Measurements from ENCODE around the gene GFI1. TPM values are rescaled to one million over a fixed set of nuclear protein-coding genes. Genes with fewer than 3 reads are reported as not detected.
A peak's percentile ranks its signal among the peaks of the same experiment; 100 is the strongest.

Gene GFI1
- polyA plus RNA-seq, 2 of the 4 experiments (the other 2 are of a cell fraction), result 0.08 to 0.18 TPM

DNA sequence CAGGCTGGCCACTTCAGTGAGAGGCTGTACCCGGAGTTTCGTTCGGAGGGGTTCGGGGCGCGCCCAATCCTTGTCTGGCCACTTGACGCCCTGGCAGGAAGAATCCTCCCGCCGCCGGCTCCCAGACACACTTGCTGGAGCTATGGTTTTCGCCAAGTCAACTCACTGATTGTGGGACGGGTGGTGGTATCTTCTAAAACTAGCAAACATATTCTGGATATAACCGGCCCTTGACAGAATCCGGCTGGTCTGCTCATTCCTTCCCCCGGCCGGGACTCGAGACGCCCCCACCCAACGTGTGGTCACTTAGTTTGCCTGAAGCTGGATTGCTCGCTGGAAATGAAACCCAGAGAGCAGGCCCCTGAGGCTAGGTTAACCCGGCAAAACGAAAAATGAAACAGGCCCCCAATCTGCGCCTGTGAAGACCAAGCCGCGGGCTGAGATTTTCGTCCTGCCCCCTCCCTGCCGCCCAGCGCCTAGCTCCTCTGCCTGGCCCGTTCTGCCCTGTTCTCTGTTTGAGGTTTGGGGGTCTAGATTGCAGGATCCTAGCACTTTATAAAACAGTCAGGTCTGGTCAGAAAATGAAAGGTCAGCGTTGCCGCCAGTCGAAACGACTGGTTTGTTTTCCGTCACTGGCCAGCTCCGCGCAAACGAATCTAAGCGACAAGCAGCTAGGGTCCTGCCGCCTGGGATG, 4.6 kb downstream of the GFI1 start:
- Histone ChIP-seq H3K4me1 (peaks cover 28% of the 10 kb centered on the region; the same call in 2 of the 3 replicates), H3K4me3 (peak overlapping the region; percentile 66), H3K27ac (no peak overlapping the region), H3K9me3 (no peaks in the 10 kb centered on the region), H3K4me2 (peak overlapping the region; percentile 99)
- FAIRE-seq (no peak), ATAC-seq (0 out of 6 replicates have a peak, but pooled peaks of 1 of the 2 experiments have one; percentile 3), DNase-seq (ENCODE audit: low read depth in 1 of 2, low spot score in 1 of 2) (no peak)
- POLR2A ChIA-PET, result no interaction called here
- 35% methylated on average over 23 of the region's 39 CpGs for WGBS (ENCODE audit: missing lambda C conversion rate)
- CTCF ChIA-PET, result interaction anchor here (0.6 to 1.0 kb wide), 2 partner anchors 21 to 40 kb away, joined by 3 to 4 read pairs; no protein-coding TSS in a partner anchor
- TF ChIP-seq SMC3 (IDR thresholded peaks at IDR 0.05), result no peak
- no peak for TF ChIP-seq JUNB (IDR thresholded peaks at IDR 0.05)
- TF ChIP-seq POLR2AphosphoS2 (conservative IDR thresholded peaks at IDR 0.05; ENCODE audit: low read length), result no peak
- no peak for TF ChIP-seq NR3C1 (IDR thresholded peaks at IDR 0.05)
- TF ChIP-seq EHMT2 (IDR thresholded peaks at IDR 0.05; ENCODE audit: low read depth), result no peak
- TF ChIP-seq, protein P1, sequence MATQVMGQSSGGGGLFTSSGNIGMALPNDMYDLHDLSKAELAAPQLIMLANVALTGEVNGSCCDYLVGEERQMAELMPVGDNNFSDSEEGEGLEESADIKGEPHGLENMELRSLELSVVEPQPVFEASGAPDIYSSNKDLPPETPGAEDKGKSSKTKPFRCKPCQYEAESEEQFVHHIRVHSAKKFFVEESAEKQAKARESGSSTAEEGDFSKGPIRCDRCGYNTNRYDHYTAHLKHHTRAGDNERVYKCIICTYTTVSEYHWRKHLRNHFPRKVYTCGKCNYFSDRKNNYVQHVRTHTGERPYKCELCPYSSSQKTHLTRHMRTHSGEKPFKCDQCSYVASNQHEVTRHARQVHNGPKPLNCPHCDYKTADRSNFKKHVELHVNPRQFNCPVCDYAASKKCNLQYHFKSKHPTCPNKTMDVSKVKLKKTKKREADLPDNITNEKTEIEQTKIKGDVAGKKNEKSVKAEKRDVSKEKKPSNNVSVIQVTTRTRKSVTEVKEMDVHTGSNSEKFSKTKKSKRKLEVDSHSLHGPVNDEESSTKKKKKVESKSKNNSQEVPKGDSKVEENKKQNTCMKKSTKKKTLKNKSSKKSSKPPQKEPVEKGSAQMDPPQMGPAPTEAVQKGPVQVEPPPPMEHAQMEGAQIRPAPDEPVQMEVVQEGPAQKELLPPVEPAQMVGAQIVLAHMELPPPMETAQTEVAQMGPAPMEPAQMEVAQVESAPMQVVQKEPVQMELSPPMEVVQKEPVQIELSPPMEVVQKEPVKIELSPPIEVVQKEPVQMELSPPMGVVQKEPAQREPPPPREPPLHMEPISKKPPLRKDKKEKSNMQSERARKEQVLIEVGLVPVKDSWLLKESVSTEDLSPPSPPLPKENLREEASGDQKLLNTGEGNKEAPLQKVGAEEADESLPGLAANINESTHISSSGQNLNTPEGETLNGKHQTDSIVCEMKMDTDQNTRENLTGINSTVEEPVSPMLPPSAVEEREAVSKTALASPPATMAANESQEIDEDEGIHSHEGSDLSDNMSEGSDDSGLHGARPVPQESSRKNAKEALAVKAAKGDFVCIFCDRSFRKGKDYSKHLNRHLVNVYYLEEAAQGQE (IDR thresholded peaks at IDR 0.05), result no peak
- TF ChIP-seq RFX5 (IDR thresholded peaks at IDR 0.05), result no peak
- TF ChIP-seq MYC (IDR thresholded peaks at IDR 0.05; ENCODE audit: borderline replicate concordance, low read length), result no peak
- TF ChIP-seq, protein P2, sequence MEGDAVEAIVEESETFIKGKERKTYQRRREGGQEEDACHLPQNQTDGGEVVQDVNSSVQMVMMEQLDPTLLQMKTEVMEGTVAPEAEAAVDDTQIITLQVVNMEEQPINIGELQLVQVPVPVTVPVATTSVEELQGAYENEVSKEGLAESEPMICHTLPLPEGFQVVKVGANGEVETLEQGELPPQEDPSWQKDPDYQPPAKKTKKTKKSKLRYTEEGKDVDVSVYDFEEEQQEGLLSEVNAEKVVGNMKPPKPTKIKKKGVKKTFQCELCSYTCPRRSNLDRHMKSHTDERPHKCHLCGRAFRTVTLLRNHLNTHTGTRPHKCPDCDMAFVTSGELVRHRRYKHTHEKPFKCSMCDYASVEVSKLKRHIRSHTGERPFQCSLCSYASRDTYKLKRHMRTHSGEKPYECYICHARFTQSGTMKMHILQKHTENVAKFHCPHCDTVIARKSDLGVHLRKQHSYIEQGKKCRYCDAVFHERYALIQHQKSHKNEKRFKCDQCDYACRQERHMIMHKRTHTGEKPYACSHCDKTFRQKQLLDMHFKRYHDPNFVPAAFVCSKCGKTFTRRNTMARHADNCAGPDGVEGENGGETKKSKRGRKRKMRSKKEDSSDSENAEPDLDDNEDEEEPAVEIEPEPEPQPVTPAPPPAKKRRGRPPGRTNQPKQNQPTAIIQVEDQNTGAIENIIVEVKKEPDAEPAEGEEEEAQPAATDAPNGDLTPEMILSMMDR (IDR thresholded peaks at IDR 0.05), result no peak
- TF ChIP-seq, protein P3, sequence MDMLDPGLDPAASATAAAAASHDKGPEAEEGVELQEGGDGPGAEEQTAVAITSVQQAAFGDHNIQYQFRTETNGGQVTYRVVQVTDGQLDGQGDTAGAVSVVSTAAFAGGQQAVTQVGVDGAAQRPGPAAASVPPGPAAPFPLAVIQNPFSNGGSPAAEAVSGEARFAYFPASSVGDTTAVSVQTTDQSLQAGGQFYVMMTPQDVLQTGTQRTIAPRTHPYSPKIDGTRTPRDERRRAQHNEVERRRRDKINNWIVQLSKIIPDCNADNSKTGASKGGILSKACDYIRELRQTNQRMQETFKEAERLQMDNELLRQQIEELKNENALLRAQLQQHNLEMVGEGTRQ (IDR thresholded peaks at IDR 0.05), result no peak
- TF ChIP-seq RARB (CRISPR knock-in tag; IDR thresholded peaks at IDR 0.05), result no peak
- no peak for TF ChIP-seq SREBF2 (IDR thresholded peaks at IDR 0.05)
- no peak for TF ChIP-seq FOSL2 (IDR thresholded peaks at IDR 0.05)
- TF ChIP-seq FOSL2 (CRISPR knock-in tag; IDR thresholded peaks at IDR 0.05), result no peak

DNA sequence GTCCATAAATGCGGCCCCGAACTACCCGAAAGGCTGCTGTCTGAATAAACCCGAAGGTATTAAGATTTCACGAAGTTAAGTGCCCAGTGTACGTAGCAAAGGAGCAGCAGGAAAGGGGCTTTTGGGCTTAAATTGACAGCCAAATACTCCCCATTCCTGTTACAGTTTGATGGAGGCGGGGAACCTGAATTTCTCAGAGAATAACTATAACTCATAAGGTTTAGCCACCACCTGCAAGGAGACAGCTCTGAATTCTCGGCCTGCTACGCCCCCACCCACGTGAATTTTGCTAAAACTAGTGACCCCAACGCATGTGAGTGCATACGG, 5.2 kb downstream of the GFI1 start:
- H3K27ac ChIP-seq, result no peak overlapping the region
- ATAC-seq, result no peak
- H3K4me3 ChIP-seq, result no peak overlapping the region
- CTCF ChIA-PET, result interaction anchor here (1.0 kb wide), 1 partner anchor 39 kb away, joined by 3 read pairs; no protein-coding TSS in a partner anchor
- POLR2A ChIA-PET, result no interaction called here
- no peak for FAIRE-seq
- 80% methylated on average over 10 of the region's 12 CpGs for WGBS (ENCODE audit: missing lambda C conversion rate)
- peaks cover 28% of the 10 kb centered on the region; the same call in 2 of the 3 replicates for H3K4me1 ChIP-seq
- H3K9me3 ChIP-seq, result no peaks in the 10 kb centered on the region
- DNase-seq (ENCODE audit: low read depth in 1 of 2, low spot score in 1 of 2), result no peak
- H3K4me2 ChIP-seq, result no peak overlapping the region
- TF ChIP-seq HEYL (CRISPR knock-in tag; IDR thresholded peaks at IDR 0.05) (no peak), PHF8 (IDR thresholded peaks at IDR 0.05; ENCODE audit: borderline replicate concordance, low read depth) (no peak), ZFP36 (IDR thresholded peaks at IDR 0.05; ENCODE audit: borderline replicate concordance, partially characterized antibody) (no peak), KDM5A (IDR thresholded peaks at IDR 0.05) (no peak), NPAS2 (CRISPR knock-in tag; IDR thresholded peaks at IDR 0.05; ENCODE audit: borderline replicate concordance) (no peak), SREBF2 (IDR thresholded peaks at IDR 0.05) (no peak), MYC (IDR thresholded peaks at IDR 0.05; ENCODE audit: borderline replicate concordance, low read length) (no peak), ZNF302 (CRISPR knock-in tag; IDR thresholded peaks at IDR 0.05) (no peak), GATA3 (IDR thresholded peaks at IDR 0.05; ENCODE audit: borderline replicate concordance) (no peak), TFCP2L1 (CRISPR knock-in tag; IDR thresholded peaks at IDR 0.05) (no peak), FOSB (CRISPR knock-in tag; IDR thresholded peaks at IDR 0.05) (no peak), NFE2L2 (conservative IDR thresholded peaks at IDR 0.05; ENCODE audit: low read length) (no peak), HOXA7 (CRISPR knock-in tag; IDR thresholded peaks at IDR 0.05) (no peak), MAFK (IDR thresholded peaks at IDR 0.05; ENCODE audit: partially characterized antibody) (no peak), CHD2 (IDR thresholded peaks at IDR 0.05; ENCODE audit: low read length, partially characterized antibody) (no peak), EP300 (IDR thresholded peaks at IDR 0.05) (no peak)
- TF ChIP-seq, protein P4, sequence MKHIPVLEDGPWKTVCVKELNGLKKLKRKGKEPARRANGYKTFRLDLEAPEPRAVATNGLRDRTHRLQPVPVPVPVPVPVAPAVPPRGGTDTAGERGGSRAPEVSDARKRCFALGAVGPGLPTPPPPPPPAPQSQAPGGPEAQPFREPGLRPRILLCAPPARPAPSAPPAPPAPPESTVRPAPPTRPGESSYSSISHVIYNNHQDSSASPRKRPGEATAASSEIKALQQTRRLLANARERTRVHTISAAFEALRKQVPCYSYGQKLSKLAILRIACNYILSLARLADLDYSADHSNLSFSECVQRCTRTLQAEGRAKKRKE (CRISPR knock-in tag; IDR thresholded peaks at IDR 0.05; ENCODE audit: low read depth), result no peak

Data from A549 (cell line).